ENCODE results near the gene PRDM12.

PRDM12 gene

DNA sequence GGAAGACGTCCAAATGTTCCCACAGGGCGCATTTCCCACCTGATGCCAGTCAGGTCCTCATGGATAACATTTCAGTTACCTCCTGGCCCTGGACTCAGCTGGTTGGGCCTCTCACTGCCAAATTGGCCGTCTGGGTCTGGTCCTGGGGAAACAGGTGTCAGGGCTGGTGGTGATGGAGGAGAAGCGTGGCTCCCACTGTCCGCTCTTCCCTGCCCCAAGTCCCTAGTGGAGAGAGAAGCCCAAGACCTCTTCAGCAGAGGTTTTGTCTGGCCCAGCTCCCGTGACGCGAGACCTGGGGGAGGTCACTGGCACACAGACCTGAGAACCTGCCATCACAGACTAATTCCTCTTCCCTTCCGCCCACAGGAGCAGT, 27.8 kb upstream of the PRDM12 start:
- no peak for DNase-seq

DNA sequence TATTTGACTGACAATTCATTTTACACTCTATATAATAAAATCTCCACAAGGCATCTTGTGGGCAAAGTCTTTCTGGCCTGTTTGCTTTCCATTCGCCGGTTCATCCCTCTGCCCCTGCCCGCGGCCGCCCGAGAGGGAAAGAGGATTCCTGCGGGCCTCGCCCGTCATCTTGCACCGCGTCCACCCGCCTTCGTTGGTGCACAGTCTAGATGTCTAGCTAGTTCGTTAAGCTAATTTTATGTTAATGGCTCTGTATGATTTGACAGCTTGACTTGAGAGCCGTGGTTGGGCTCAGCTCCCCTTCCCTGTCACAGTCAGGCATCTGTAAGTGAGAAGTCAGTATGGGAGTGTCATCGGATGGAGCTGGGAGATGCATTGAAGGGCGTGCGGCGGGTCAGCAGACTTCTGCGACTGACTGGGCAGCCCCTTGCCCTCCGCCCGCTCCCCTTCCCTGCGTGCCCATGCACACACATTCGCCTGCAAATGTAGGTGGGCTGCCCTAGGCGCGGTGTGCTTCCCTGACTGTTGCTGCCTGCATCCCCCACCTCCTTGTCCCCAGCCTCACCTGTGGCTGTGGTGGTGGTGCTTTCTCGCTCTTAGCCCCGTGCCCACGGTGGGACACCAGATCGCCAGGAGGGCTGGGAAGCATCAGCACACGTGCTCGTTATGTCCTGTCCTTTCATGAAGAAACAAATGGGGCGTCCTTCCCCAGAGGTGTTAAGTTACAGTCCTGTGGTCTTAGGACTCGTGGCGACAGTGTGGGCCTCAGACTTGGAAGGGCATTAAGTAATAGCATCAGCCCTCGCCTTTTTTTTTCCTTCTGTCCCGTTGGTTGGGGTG, 25.9 kb upstream of the PRDM12 start:
- DNase-seq: no peak

DNA sequence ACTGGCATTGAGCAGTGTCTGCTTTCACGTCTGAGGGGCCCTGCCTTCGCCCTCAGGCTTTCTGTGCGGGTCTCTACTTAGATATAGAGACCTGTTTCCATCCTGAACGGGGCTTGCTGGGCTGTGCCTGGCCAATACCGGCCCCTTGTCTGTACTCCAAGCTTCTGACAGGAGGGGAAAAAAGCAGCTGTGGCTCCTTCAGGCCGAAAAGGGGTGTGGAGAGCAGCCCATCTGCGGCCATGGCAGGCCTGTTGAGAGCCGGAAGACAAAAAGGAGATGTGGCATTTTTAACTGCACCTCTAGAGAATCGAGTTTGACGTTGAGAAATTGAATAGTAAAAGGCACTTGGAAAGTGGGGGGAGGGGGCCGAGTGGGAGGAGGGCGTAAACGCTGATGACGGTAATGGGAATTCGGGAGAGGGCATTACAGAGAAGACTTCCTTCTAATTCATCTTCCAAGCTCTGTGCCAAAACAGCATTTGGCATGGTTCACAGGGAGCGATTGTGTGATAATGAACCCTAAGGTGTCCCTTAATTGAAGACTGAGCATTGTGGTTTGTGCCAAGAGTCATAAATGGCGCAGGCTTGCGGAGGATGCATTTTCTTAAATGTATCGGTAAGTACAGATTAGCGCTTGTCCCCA, 25.1 kb upstream of the PRDM12 start:
- DNase-seq: no peak

DNA sequence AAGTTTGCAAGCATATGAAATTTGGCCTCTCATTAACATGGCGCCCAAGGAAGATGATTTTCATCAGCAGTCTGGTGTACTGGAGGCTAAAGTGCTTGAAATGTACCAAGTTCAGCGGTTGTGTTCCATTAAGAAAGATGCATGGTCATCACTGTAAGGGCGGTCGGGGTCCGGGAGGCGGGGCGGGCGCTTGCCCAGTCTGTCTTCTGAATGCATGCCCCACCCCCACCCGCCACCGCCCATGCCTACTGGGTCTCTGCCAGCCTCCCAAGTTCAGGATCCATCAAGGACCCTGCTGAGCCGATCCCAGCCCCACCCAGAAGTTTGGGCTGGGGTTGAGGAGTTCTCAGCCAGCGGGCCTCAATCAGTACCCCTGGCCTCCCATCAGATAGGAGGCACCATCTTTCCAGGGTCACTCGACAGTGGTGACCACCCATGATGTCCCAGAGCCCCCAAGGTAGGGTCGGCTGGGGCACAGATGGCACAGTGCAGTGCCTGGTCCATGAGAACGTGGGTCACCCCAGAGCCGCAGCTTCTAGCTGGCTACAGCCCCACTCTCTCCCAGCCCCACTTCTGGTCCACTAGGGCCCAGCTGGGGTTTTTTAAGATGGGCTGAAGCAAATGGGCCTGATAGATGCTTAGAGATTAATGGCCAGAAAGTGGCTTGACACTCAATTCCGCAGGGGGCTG, 24.4 kb upstream of the PRDM12 start:
- no peak for DNase-seq

DNA sequence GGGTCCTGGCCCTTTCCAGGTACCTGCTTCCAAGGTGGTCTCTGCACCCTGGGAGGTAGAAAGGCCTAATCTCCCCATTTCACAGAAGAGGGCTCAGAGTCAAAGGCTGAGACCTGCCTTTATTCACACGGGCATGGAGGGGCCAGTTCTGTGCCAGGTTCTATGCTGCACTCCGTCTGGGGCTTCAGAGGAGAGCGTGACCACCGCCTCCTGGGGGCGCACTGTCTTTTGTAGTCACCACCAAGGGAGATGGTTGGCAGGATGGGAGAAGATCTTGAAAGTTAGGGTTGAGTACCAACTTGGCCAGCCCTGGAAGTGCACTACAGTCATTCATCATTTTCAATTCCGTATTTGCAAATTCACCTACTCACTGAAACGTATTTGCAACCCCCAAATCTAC, 23.7 kb upstream of the PRDM12 start:
- no peak for DNase-seq

DNA sequence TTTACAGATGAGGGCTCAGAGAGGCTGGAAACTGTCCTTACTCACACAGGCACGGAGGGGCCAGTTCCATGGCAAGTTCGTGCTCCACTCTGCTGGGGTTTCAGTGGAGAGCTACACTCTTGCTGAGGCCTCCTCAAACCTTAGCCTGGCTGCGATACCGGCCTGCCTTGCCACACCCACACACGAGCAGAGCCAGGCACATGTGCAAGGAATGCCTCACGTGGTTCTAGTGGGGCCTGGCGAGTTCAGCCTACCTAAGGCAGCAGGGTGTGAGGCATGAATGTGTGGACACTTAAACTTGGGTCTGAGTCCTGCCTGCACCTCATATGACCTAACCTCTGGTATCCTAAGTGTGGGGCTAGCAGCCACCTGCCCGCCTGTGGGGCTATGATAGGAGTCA, 21.5 kb upstream of the PRDM12 start:
- DNase-seq: no peak

DNA sequence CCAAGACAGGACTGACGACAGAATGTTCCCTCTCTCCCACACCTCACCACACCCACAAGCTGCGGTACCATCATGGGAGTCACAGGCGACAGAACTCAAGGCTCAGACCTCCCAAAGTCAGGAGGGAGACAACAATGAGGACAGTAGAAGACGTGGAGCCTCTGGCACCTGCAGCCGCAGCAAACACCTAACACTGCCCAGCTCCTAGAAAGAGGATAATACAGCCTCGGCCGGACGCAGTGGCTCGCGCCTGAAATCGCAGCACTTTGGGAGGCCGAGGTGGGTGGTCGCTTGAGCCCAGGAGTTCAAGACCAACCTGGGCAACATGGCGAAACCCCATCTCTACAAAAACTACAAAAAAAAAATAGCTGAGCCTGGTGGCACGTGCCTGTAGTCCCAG, 13.2 kb upstream of the PRDM12 start:
- no peak for DNase-seq

DNA sequence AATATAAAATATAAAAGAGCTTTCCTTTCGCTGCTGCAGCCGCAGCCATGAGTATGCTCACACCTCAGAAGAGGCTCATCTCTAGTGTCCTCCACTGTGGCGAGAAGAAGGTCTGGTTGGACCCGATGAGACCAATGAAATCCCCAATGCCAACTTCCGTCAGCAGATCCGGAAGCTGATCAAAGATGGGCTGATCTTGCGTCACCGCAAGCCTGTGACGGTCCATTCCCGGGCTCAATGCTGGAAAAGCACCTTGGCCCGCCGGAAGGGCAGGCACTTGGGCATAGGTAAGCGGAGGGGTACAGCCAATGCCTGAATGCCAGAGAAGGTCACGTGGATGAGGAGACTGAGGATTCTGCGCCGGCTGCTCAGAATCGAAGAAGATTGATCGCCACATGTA, 12.6 kb upstream of the PRDM12 start:
- no peak for DNase-seq

DNA sequence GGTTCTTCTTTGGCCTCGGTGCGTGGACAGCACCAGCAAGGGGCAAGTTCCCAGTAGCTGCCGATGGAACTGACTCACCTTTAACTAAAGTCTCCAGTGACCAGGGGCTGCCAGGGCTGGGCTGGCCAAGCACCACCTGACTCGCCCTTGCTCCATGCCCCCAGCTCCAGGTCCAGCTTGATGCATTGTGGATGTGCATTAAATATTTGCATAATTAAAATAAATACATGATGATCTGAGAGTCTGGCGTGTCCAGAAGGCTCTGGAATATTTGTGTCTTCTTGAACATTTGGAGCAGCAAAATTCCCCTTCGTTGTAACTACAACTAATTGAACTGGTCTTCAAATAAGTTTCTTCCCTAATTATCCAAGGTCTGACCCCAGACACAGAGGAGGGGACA, 9.5 kb upstream of the PRDM12 start:
- DNase-seq: no peak

DNA sequence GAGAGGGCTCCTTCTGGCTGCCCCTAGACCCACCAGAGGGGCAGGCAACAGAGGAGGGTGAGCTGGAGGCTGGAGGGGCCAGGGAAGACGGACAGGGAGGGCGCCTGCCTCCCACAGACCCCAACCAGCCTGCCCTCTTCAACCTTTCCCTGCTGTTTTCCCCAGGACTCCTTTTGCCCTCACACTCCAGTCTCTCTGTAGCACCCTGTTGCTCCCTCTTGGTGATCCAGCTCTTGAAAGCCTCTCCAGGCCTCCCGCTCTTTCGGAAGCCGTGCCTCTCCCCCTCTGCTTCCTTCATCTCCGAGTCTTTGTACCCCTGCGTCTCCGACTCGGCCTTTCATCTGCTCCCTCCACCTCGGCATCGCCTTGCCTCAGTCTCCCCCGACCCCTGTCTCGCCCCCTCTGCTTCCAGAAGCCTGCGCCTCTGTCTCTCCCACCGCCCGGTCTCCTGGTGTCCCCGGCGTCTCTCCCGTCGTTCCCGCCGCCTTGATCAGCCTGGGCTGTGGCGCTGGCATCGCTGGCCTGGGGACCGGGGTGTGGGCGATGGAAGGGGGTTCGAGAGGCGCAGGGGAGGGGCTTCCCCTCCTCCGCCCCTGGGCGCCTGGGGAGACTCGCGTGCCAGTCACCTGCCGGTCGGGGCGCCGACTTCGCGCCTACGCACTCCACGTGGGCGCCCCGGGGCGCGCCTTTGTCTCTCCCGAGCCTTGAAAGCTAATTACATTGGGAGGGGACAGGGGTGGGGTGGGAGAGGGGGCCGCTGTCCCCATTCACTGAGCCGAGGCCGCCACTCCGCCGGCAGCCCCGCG, 5.3 kb upstream of the PRDM12 start:
- DNase-seq: no peak

DNA sequence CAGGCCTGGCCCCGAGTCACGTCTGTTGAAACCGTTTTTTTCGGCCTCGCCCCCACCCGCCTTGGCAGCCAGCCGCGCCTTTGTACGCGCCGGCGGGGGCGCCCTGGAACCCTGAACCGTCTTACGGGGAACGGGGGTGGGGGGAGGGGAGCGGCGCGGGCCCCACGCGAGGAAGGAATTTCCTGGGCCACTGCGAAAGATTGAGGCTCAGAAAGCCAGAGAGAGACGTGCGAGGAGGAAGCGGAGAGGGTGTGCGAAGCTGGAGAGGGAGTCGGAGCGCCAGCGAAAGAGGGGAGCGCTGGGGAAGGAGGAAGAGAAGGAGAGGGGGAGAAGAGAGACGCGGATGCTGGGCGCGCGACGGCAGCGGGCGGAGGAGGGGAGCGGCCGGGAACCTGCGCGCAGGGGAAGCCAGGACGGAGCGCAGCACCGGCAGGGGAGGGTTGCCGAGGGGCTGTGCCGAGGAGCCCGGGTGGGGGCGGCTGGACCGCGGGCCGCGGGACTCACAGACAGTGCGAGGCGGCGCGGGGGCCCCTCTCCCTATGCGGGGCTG, 4.6 kb upstream of the PRDM12 start:
- no peak for DNase-seq

DNA sequence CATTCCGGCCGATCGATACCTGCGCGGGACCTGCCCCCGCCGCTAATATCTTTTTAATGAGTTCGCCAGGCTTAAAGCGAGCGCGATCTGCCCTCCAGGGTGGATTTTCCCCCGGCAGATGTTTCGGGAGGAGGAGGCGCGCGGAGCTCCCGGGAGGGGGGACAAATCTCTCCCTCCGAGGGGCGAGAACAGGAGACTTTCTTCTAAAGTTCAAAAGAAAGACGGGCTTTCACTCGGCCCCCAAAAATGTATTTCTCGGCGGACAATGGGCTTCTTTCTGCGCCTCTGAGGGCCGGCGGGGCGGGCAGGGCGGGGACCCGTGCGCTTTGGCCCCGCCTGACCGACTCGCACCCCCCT, 4.1 kb upstream of the PRDM12 start:
- DNase-seq: no peak

DNA sequence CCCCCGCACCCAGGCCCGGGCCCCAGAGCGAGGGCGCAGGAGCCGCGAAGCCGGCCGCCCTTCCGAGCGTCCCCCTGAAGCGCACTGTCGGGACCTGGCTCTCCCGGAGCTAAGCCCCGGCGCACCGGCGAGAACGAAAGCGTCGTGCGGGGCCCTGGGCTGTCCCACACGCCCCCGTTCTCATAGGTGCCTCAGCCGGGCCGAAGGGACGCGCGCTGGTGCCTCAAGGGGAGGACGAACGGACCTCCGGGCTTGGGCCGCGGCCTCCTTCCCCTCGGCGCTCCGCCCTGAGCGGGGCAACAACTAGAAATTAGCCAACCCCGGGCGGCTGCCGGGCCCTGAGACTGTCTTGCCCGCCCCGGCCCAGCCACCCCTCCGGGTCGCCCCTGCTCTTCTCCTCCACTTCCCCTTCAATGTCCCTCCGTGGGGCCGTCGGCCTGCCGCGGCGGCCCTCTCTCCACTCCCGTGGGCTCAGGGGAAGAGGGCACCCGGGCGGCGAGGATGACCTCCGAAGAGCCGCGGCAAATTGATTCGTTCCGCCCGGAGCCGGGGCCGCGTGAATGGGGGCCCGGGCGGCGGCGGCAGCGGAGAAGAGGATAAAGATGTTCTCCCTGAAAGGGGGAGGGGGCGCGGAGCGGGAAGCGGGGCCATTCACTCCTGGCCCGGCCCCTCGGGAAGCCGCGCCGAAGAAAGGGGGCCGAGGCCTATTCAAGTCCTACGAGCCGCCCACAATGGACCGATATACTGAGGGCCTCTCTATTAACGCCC, 3.5 kb upstream of the PRDM12 start:
- no peak for DNase-seq

DNA sequence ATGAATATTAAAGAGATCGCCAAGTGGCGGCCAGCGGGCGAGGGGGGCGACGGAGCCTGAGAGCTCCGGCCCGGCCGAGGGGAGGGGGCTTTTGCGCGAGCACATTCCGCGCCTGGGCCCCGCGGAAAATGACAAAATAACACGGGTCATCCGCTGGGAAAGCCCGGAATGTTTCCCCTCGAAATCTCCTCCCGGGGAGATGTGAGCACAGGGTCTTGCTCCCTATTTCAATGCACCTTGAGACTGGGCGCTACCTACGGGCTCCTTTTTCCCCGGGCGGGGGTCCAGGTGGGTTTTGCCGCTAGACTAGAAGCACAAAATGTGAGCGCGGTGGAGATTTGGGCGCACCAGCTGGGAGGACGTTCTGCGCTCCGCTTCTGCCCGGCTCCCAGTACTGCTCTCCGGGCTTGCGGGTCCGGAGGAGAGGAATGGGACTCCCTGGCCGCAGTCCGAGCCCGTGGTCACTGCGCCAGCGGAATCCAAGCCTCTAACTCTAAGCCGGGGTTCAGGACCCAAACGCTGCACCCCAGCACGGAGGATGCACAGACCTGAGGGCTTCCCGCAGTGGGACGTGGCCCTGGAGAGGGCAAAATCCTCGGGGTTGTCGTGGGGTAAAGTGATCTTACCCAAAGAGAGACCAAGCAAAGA, 2.8 kb upstream of the PRDM12 start:
- no peak for DNase-seq

DNA sequence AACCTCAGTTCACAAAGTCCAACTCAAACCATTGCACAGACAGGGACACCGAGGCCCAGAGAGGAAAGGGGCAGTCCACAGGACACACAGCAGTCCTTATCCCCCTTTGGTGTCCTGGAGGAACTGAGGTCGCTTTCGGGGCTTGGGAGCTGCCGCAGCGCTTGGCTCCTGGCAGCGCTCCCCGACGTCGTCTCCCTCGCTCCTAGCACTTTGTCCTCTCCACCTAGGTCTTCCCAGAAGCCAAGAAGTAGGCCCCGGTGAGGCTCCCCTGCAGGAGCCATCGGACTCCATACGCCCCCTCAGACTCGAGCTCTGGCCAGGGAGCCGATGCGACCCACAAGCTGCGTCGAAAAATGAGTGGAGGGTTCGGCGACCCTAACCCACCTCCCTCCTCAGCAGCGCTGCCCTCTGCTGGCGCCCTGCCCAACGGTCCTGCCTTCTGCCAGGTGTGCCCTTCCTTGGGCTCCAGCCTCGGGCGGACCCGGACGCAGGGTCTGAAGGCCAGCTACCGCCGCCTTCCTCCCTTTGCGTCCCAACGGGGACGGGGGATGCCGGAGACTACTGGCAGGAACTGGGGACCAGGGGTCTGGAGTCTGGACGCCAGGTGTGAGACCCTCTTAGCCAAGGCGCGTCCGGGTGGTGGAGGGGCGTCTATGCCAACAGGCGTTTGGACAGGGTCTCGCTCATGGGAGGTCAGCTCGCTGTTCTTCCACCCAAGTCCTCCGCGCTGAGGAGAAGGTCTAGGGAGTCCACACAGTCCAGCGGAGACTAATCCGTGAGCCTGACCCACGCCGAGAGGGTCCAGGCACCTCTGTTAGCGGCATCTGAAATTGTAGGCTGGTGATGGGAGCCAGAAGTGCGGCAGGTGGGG, 2.1 kb upstream of the PRDM12 start:
- no peak for DNase-seq

DNA sequence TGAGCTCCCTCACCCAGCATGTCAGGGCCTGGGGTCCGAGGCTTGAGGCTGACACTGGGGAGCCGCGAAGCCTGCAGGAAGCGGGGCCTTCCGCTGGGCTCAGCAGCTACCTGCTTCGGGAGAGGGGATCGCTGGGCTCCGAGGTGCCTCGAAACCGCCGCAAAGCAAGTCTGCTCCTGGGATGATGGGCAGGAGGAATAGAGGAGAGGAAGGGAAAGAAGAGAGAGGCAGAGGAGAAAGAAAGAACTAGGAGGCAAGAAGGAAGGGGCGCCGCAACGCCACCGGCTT, 1.5 kb upstream of the PRDM12 start:
- no peak for DNase-seq

DNA sequence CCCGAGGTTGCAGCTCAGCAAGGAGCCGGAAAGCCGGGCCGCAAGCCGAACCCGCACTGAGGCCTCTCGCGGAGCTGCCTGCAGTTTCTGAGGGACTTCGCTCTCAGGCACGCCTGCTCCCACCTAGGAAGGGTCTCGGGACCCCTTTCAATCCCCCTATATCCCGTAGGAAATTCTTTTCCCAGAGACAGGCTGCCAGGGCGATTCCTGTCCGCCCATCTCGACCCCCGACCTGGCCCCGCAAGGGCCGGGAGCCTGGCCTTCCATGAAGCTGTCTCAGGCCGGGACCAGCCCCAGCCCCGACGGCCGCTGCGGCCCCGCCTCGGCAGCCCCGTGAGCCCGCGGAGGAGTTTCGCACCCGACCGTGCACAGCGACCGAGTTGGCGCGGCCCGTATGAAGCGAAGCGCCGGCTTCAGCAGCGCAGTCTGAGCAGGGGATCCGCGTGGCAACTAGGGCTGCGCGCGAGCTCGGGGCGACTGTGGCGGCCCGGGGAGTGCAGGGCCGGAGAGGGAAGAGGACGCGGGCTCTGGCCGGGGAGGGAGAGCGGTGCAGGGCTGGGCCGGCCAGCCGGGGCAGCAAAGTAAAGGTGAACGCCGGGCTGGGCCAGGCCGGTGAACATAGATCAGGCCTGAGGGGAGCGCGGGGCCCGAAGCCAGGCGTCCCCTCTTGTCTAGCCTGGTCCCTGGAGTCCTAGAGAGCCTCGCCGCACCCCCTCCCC, 977 bp upstream of the PRDM12 start:
- no peak for DNase-seq

DNA sequence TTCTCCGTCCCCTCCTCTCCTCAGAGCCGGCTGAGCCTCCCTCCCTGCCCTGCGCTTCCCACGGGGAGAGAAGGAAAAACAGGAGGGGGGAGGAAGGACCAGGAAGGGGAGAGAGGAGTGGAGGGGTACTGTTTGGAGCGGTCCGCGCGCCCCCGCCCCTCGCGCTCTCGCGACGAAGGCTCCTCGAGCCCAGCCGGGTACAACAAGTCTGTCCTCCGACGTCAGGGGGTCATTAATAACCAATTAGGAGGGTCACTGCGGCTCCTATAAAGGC, 480 bp upstream of the PRDM12 start:
- DNase-seq: no peak

DNA sequence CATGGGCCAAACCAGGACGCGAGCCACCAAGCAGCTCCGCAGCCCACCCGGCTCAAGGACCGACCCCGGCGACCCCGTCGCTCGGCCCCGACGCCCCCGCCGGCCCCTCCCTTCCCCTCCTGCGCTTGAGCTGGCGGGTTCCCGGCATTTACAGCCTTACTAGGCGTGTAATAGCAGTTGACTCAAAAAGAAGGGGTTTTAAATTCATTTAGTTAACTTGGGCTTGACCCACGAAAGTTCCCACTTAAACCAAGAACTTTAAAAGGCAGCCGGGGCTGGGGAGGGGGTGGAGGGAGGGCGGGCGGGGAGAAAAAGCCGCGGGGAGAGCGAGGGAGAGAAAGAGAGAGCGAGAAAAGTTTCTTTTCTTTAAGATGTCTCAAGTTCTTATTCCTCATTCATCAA, 636 bp downstream of the PRDM12 start:
- DNase-seq: no peak

Measured in stimulated activated naive CD4-positive, alpha-beta T cell treated with Interleukin-2 at 50 U/mL for 16 hours (primary cell).